IMR-90 (cell line): ENCODE data around the gene CACNA2D1. TPM values are rescaled to one million over a fixed set of nuclear protein-coding genes. Genes with fewer than 3 reads are reported as not detected.

Source experiments
- ATAC-seq: fragments of 200-7000 bp; cut with Tn5 transposase; 2 replicates; pipeline ENCODE4 v1.9.1; 2020; ENCODE audit warnings: low read depth, mild to moderate bottlenecking, moderate library complexity
- BruUV-seq: library from RNA; stranded (reverse); fragments of 400-500 nt; replicated peaks from 2 replicates; lab custom pipeline; 2021; lab: Mats Ljungman, UMichigan
- CTCF ChIA-PET: fragments of 300-600 bp; formaldehyde crosslinking; extraction: SDS; loops from one replicate; lab custom pipeline; 2021; ENCODE audit warnings: antibody characterized with exemption; lab: Yijun Ruan, JAX
- POLR2A ChIA-PET: fragments of 300-600 bp; sonication (Branson Sonifier 250); formaldehyde crosslinking; loops from one replicate; lab custom pipeline; 2022; ENCODE audit warnings: antibody characterized with exemption; ENCODE audit not compliant: unreplicated experiment; lab: Charles Lee
- DNase-seq: peaks from one replicate; pipeline ENCODE4 v3.0.0; 2013
- H2AFZ ChIP-seq: replicated peaks from 2 replicates; pipeline ENCODE3; 2013; ENCODE audit warnings: low read length, mild to moderate bottlenecking; ENCODE audit not compliant: poor library complexity
- H2AK5ac ChIP-seq: 2 replicates; pipeline ENCODE4 v1.6.1; 2013; ENCODE audit warnings: low read depth, low read length, inconsistent platforms
- H2AK9ac ChIP-seq: replicated peaks from 2 replicates; pipeline ENCODE3; 2013; ENCODE audit warnings: mild to moderate bottlenecking, low read depth, low read length, moderate library complexity; ENCODE audit not compliant: poor library complexity
- H2BK120ac ChIP-seq: 2 replicates; pipeline ENCODE4 v1.6.1; 2013; ENCODE audit warnings: low read depth, low read length, inconsistent platforms
- H2BK15ac ChIP-seq: 3 replicates; pipeline ENCODE4 v1.6.1; 2013; ENCODE audit warnings: low read depth, low read length, inconsistent platforms
- H2BK20ac ChIP-seq: 2 replicates; pipeline ENCODE4 v1.6.1; 2013; ENCODE audit warnings: low read depth, mild to moderate bottlenecking, inconsistent platforms, low read length, moderate library complexity
- H2BK5ac ChIP-seq: 2 replicates; pipeline ENCODE4 v1.6.1; 2013; ENCODE audit warnings: mild to moderate bottlenecking, low read depth, low read length, inconsistent platforms; ENCODE audit not compliant: poor library complexity, severe bottlenecking
- H3K14ac ChIP-seq: replicated peaks from 2 replicates; pipeline ENCODE4 v1.6.1; 2013; ENCODE audit warnings: low read depth, low read length, inconsistent platforms
- H3K18ac ChIP-seq: 2 replicates; pipeline ENCODE4 v1.6.1; 2013; ENCODE audit warnings: low read depth, low read length, control low read depth
- H3K23ac ChIP-seq: 2 replicates; pipeline ENCODE4 v1.6.1; 2013; ENCODE audit warnings: low read depth, low read length, inconsistent platforms
- H3K27ac ChIP-seq: 2 replicates; pipeline ENCODE4 v1.5.1; 2013; ENCODE audit warnings: mild to moderate bottlenecking, control low read depth, low read length; ENCODE audit not compliant: insufficient read depth
- H3K27me3 ChIP-seq: 2 replicates; pipeline ENCODE4 v1.6.1; 2013; ENCODE audit warnings: low read length; ENCODE audit not compliant: control insufficient read depth, insufficient read depth
- H3K36me3 ChIP-seq: 2 replicates; pipeline ENCODE4 v1.6.1; 2013; ENCODE audit warnings: low read length, mixed read lengths; ENCODE audit not compliant: control insufficient read depth, insufficient read depth
- H3K4ac ChIP-seq: 2 replicates; pipeline ENCODE4 v1.6.1; 2013; ENCODE audit warnings: low read depth, low read length, inconsistent platforms
- H3K4me1 ChIP-seq: 2 replicates; pipeline ENCODE4 v1.6.1; 2013; ENCODE audit warnings: low read length, mixed read lengths; ENCODE audit not compliant: control insufficient read depth, insufficient read depth
- H3K4me2 ChIP-seq: 2 replicates; pipeline ENCODE4 v1.6.1; 2013; ENCODE audit warnings: low read depth, mild to moderate bottlenecking, control low read depth, low read length, moderate library complexity
- H3K4me3 ChIP-seq: 2 replicates; pipeline ENCODE4 v1.5.1; 2013; ENCODE audit warnings: low read depth, mild to moderate bottlenecking, control low read depth, low read length, moderate library complexity; ENCODE audit not compliant: insufficient read depth
- H3K56ac ChIP-seq: 2 replicates; pipeline ENCODE4 v1.6.1; 2013; ENCODE audit warnings: low read length, inconsistent platforms; ENCODE audit not compliant: insufficient read depth; ENCODE audit errors: extremely low read depth
- H3K79me1 ChIP-seq, 2 experiments: 2 replicates each; pipeline ENCODE4 v1.6.1; 2013; ENCODE audit warnings: low read length in 2 of 2, inconsistent platforms in 1 of 2, low read depth in 1 of 2
- H3K9ac ChIP-seq: 2 replicates; pipeline ENCODE4 v1.6.1; 2013; ENCODE audit warnings: low read depth, low read length, control low read depth
- H3K9me1 ChIP-seq: 2 replicates; pipeline ENCODE4 v1.6.1; 2013; ENCODE audit warnings: low read length, inconsistent platforms; ENCODE audit not compliant: insufficient read depth
- H3K9me3 ChIP-seq: 2 replicates; pipeline ENCODE4 v1.6.1; 2013; ENCODE audit warnings: low read length; ENCODE audit not compliant: control insufficient read depth, insufficient read depth
- H4K20me1 ChIP-seq: 2 replicates; pipeline ENCODE4 v1.6.1; 2013; ENCODE audit warnings: low read length, inconsistent platforms; ENCODE audit not compliant: insufficient read depth
- H4K5ac ChIP-seq: 2 replicates; pipeline ENCODE4 v1.6.1; 2013; ENCODE audit warnings: mild to moderate bottlenecking, low read depth, low read length, control low read depth
- H4K8ac ChIP-seq, 2 experiments: 2 replicates each; pipeline ENCODE4 v1.6.1; 2013; ENCODE audit warnings: low read depth in 2 of 2, low read length in 2 of 2, control low read depth in 1 of 2, inconsistent platforms in 1 of 2
- H4K91ac ChIP-seq: 2 replicates; pipeline ENCODE4 v1.6.1; 2013; ENCODE audit warnings: low read depth, low read length, inconsistent platforms; ENCODE audit not compliant: insufficient read depth
- BHLHE40 ChIP-seq: fragments of 150-350 bp; IDR thresholded peaks from 2 replicates; pipeline ENCODE4 v1.6.1; 2016; ENCODE audit warnings: mild to moderate bottlenecking, low read depth, low read length
- CEBPB ChIP-seq: IDR thresholded peaks from 2 replicates; pipeline ENCODE4 v1.6.1; 2012; ENCODE audit warnings: low read depth, low read length, improper control_type of control experiment
- CHD1 ChIP-seq: IDR thresholded peaks from 2 replicates; pipeline ENCODE4 v1.6.1; 2012; ENCODE audit warnings: low read depth, low read length, improper control_type of control experiment
- CTCF ChIP-seq: conservative IDR thresholded peaks from 2 replicates; pipeline ENCODE4 v1.5.1; 2012; ENCODE audit warnings: mild to moderate bottlenecking, low read depth, low read length, improper control_type of control experiment
- ELK1 ChIP-seq: fragments of 150-350 bp; IDR thresholded peaks from 2 replicates; pipeline ENCODE4 v1.6.1; 2016; ENCODE audit warnings: low read depth, mild to moderate bottlenecking, low read length, moderate library complexity, borderline replicate concordance
- FOS ChIP-seq: fragments of 150-350 bp; IDR thresholded peaks from 2 replicates; pipeline ENCODE4 v1.6.1; 2016; ENCODE audit warnings: low read depth, low read length
- MAFK ChIP-seq: IDR thresholded peaks from 2 replicates; pipeline ENCODE4 v1.6.1; 2012; ENCODE audit warnings: low read depth, low read length, improper control_type of control experiment
- MAZ ChIP-seq: IDR thresholded peaks from 2 replicates; pipeline ENCODE4 v1.6.1; 2012; ENCODE audit warnings: low read depth, mild to moderate bottlenecking, low read length, improper control_type of control experiment, moderate library complexity, borderline replicate concordance
- MXI1 ChIP-seq: IDR thresholded peaks from 2 replicates; pipeline ENCODE4 v1.6.1; 2012; ENCODE audit warnings: low read depth, mild to moderate bottlenecking, low read length, moderate library complexity, borderline replicate concordance
- NFE2L2 ChIP-seq: fragments of 150-350 bp; IDR thresholded peaks from 2 replicates; pipeline ENCODE4 v1.6.1; 2016; ENCODE audit warnings: low read depth, mild to moderate bottlenecking, low read length
- POLR2A ChIP-seq: IDR thresholded peaks from 2 replicates; pipeline ENCODE4 v1.6.1; 2012; ENCODE audit warnings: mild to moderate bottlenecking, low read depth, low read length
- RAD21 ChIP-seq: IDR thresholded peaks from 2 replicates; pipeline ENCODE4 v1.6.1; 2012; ENCODE audit warnings: low read length, improper control_type of control experiment
- RCOR1 ChIP-seq: IDR thresholded peaks from 2 replicates; pipeline ENCODE4 v1.6.1; 2012; ENCODE audit warnings: mild to moderate bottlenecking, low read length, improper control_type of control experiment; ENCODE audit not compliant: insufficient replicate concordance
- RFX5 ChIP-seq: IDR thresholded peaks from 2 replicates; pipeline ENCODE4 v1.8.0; 2012; ENCODE audit warnings: low read depth, mild to moderate bottlenecking, low read length, moderate library complexity
- SMC3 ChIP-seq: fragments of 150-350 bp; IDR thresholded peaks from 2 replicates; pipeline ENCODE4 v1.6.1; 2016; ENCODE audit warnings: low read depth, mild to moderate bottlenecking, antibody characterized with exemption, low read length, moderate library complexity
- WGBS, 2 experiments: methylation state at CpG; one replicate each; pipeline versions ENCODE4 v1.1.5 to v1.1.7; 2013; ENCODE audit warnings: missing lambda C conversion rate in 2 of 2; ENCODE audit not compliant: insufficient read length in 1 of 2; ENCODE audit errors: extremely low coverage in 2 of 2; 5-methylcytosine and 5-hydroxymethylcytosine counted together
- dilution Hi-C: fragments of 300-500 bp; cut with HindIII; formaldehyde crosslinking; loops from one replicate; pipeline ENCODE4 v1.14.3; 2018; ENCODE audit warnings: low sequenced_read_pairs; ENCODE audit not compliant: unreplicated experiment
- in situ Hi-C: fragments of 300-500 bp; cut with MboI; formaldehyde crosslinking; loops from 3 replicates; pipeline ENCODE4 v1.14.3; 2019; ENCODE audit warnings: low sequenced_read_pairs, inconsistent platforms, mixed read lengths
- intact Hi-C: fragments of 100-400 bp; cut with micrococcal nuclease; formaldehyde crosslinking; loops from 2 replicates; pipeline ENCODE4 v1.10.0; 2022
- polyA plus RNA-seq, 3 experiments: library from polyadenylated mRNA; depleted of rRNA; stranded (reverse); fragments of >200 nt; gene quantifications; 2 replicates each; pipeline ENCODE4 v1.2.3, GENCODE V29; 2012; ENCODE audit warnings: low replicate concordance in 1 of 3
- total RNA-seq: library from RNA; depleted of rRNA; stranded (reverse); fragments of >200 nt; gene quantifications from 2 replicates; pipeline ENCODE4 v1.2.3, GENCODE V29; 2012
- TF ChIP-seq, protein P1 (sequence below): fragments of 150-350 bp; IDR thresholded peaks from 2 replicates; pipeline ENCODE4 v1.6.1; 2017; ENCODE audit warnings: mild to moderate bottlenecking, antibody characterized with exemption, low read length, low read depth

Gene CACNA2D1
- total and polyA plus RNA-seq, 2 of the 4 experiments (the other 2 are of a cell fraction) = 5.8 to 21.9 TPM

- Histone ChIP-seq H2AK5ac (no peak overlapping the region), H3K27me3 (no peaks in the 10 kb centered on the region), H4K91ac (no peak overlapping the region), H3K14ac (0 out of 2 replicates have a peak overlapping the region, but pooled peaks have one; percentile 59), H3K18ac (no peak overlapping the region), H4K20me1 (no peaks in the 10 kb centered on the region), H3K56ac (no peak overlapping the region), H3K9me1 (no peaks in the 10 kb centered on the region; the same call in 1 of the 2 replicates), H3K9ac (no peak overlapping the region), H3K4ac (no peak overlapping the region), H3K9me3 (no peaks in the 10 kb centered on the region), H4K8ac (no peak overlapping the region), H3K23ac (no peak overlapping the region), H3K27ac (no peak overlapping the region), H3K4me1 (no peaks in the 10 kb centered on the region; the same call in 1 of the 2 replicates), H3K4me2 (no peak overlapping the region), H4K5ac (no peak overlapping the region), H2BK120ac (no peak overlapping the region), H3K79me1 (peaks cover 3 to 13% of the 10 kb centered on the region in 2 experiments; a peak in 3 of 4 replicates), H2BK20ac (no peak overlapping the region), H2BK5ac (no peak overlapping the region), H2AFZ (no peak overlapping the region), H2AK9ac (no peak overlapping the region), H2BK15ac (no peak overlapping the region), H3K36me3 (no peaks in the 10 kb centered on the region), H3K4me3 (no peak overlapping the region)
- intact Hi-C loops (loop anchor here (1.0 kb wide), 1 partner anchor 11 kb away; no protein-coding TSS in a partner anchor), in situ Hi-C loops (no loop called here), dilution Hi-C loops (no loop called here)
- ChIA-PET POLR2A (no interaction called here), CTCF (no interaction called here)
- no TSS peak for BruUV-seq
- DNase-seq (no peak), ATAC-seq (no peak)
- no CpG with 5 or more reads among the region's 2 CpGs for WGBS, 2 experiments
- TF ChIP-seq NFE2L2 (no peak), BHLHE40 (no peak), ELK1 (no peak), FOS (no peak), RCOR1 (no peak), MXI1 (no peak), CTCF (no peak), SMC3 (no peak), POLR2A (no peak), MAFK (no peak), RAD21 (no peak), CHD1 (no peak), RFX5 (no peak), CEBPB (no peak), MAZ (no peak)
- TF ChIP-seq, protein P1, sequence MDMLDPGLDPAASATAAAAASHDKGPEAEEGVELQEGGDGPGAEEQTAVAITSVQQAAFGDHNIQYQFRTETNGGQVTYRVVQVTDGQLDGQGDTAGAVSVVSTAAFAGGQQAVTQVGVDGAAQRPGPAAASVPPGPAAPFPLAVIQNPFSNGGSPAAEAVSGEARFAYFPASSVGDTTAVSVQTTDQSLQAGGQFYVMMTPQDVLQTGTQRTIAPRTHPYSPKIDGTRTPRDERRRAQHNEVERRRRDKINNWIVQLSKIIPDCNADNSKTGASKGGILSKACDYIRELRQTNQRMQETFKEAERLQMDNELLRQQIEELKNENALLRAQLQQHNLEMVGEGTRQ = no peak
Measured at GRCh38 chr7:82393840-82394220, 49.7 kb downstream of the CACNA2D1 start.
